HepG2 (cell line): ENCODE measurements around the gene B3GALNT2. TPM values are rescaled to one million over a fixed set of nuclear protein-coding genes. Genes with fewer than 3 reads are reported as not detected.
A peak's percentile ranks its signal among the peaks of the same experiment; 100 is the strongest.

Source experiments
- CHCHD3 ChIP-seq: sonication (generic); formaldehyde crosslinking; IDR thresholded peaks from 2 replicates; pipeline ENCODE4 v1.8.0; 2022; ENCODE audit warnings: mild to moderate bottlenecking, missing genetic modification reagents, moderate library complexity
- EED ChIP-seq: sonication (generic); formaldehyde crosslinking; IDR thresholded peaks from 2 replicates; pipeline ENCODE4 v1.5.0; 2020; ENCODE audit warnings: mild to moderate bottlenecking, missing genetic modification reagents
- EHMT2 ChIP-seq: fragments of 200-600 bp; sonication (generic); IDR thresholded peaks from 2 replicates; pipeline ENCODE4 v1.7.0; 2017; ENCODE audit warnings: antibody characterized with exemption, low read depth, low read length, borderline replicate concordance
- FIP1L1 ChIP-seq: fragments of 200-400 bp; formaldehyde crosslinking; IDR thresholded peaks from 2 replicates; pipeline ENCODE4 v1.6.1; 2018; ENCODE audit warnings: low read depth, mild to moderate bottlenecking, low read length, moderate library complexity, borderline replicate concordance; ENCODE audit not compliant: insufficient read depth
- FOXC1 ChIP-seq: sonication (generic); formaldehyde crosslinking; IDR thresholded peaks from 2 replicates; pipeline ENCODE4 v1.8.0; 2022; ENCODE audit warnings: mild to moderate bottlenecking, missing genetic modification reagents, borderline replicate concordance
- HOXA5 ChIP-seq: sonication (generic); formaldehyde crosslinking; IDR thresholded peaks from 2 replicates; pipeline ENCODE4 v1.4.0; 2020; ENCODE audit warnings: missing genetic modification reagents
- KDM1A ChIP-seq: IDR thresholded peaks from 2 replicates; pipeline ENCODE4 v1.6.1; 2016; ENCODE audit warnings: missing compliant biosample characterization
- KDM4B ChIP-seq: sonication (generic); formaldehyde crosslinking; IDR thresholded peaks from 2 replicates; pipeline ENCODE4 v1.4.0; 2020; ENCODE audit warnings: missing genetic modification reagents
- LCORL ChIP-seq, 2 experiments: fragments of 450-650 bp in 1 of 2; sonication (generic) in 1 of 2; formaldehyde crosslinking in 1 of 2; IDR thresholded peaks; 2 replicates each; pipeline versions ENCODE4 v1.5.0 to v1.6.1; 2017 to 2020; ENCODE audit warnings: antibody characterized with exemption in 1 of 2, missing genetic modification reagents in 1 of 2
- MATR3 ChIP-seq: sonication (generic); formaldehyde crosslinking; IDR thresholded peaks from 2 replicates; pipeline ENCODE4 v1.4.0; 2020; ENCODE audit warnings: missing genetic modification reagents
- MXI1 ChIP-seq: IDR thresholded peaks from 3 replicates; pipeline ENCODE4 v1.6.1; 2012; ENCODE audit warnings: low read depth, low read length, inconsistent platforms, borderline replicate concordance
- PAX8 ChIP-seq: sonication (generic); formaldehyde crosslinking; IDR thresholded peaks from 2 replicates; pipeline ENCODE4 v1.8.0; 2022; ENCODE audit warnings: mild to moderate bottlenecking, missing genetic modification reagents, borderline replicate concordance
- PHF21A ChIP-seq: sonication (generic); formaldehyde crosslinking; IDR thresholded peaks from 2 replicates; pipeline ENCODE4 v1.5.0; 2020; ENCODE audit warnings: mild to moderate bottlenecking, missing genetic modification reagents
- SALL1 ChIP-seq: sonication (generic); formaldehyde crosslinking; IDR thresholded peaks from 2 replicates; pipeline ENCODE4 v1.8.0; 2022; ENCODE audit warnings: mild to moderate bottlenecking, missing genetic modification reagents
- SMC3 ChIP-seq: IDR thresholded peaks from 2 replicates; pipeline ENCODE4 v1.6.1; 2011; ENCODE audit warnings: low read length, improper control_type of control experiment
- TBX2 ChIP-seq: sonication (generic); formaldehyde crosslinking; IDR thresholded peaks from 2 replicates; pipeline ENCODE4 v1.5.0; 2020; ENCODE audit warnings: missing genetic modification reagents, mild to moderate bottlenecking, borderline replicate concordance
- ZFAT ChIP-seq: sonication (generic); formaldehyde crosslinking; conservative IDR thresholded peaks from 2 replicates; pipeline ENCODE4 v1.8.1; 2023; ENCODE audit warnings: missing genetic modification reagents, inconsistent platforms
- ZFP1 ChIP-seq: IDR thresholded peaks from 2 replicates; pipeline ENCODE4 v1.6.1; 2016
- ZNF180 ChIP-seq: sonication (generic); formaldehyde crosslinking; IDR thresholded peaks from 2 replicates; pipeline ENCODE4 v1.4.0; 2020; ENCODE audit warnings: low read depth, missing genetic modification reagents, borderline replicate concordance
- ZNF256 ChIP-seq: sonication (generic); formaldehyde crosslinking; conservative IDR thresholded peaks from 2 replicates; pipeline ENCODE4 v1.4.0; 2020; ENCODE audit warnings: missing genetic modification reagents
- ZNF343 ChIP-seq: sonication (generic); formaldehyde crosslinking; IDR thresholded peaks from 2 replicates; pipeline ENCODE4 v1.4.0; 2020; ENCODE audit warnings: mild to moderate bottlenecking, missing genetic modification reagents
- ZNF468 ChIP-seq: sonication (generic); formaldehyde crosslinking; IDR thresholded peaks from 2 replicates; pipeline ENCODE4 v1.8.0; 2022; ENCODE audit warnings: mild to moderate bottlenecking, moderate library complexity, missing genetic modification reagents
- ZNF83 ChIP-seq: sonication (generic); formaldehyde crosslinking; IDR thresholded peaks from 2 replicates; pipeline ENCODE4 v1.4.0; 2020; ENCODE audit warnings: missing genetic modification reagents, mild to moderate bottlenecking, borderline replicate concordance
- polyA plus RNA-seq, 8 experiments: library from polyadenylated mRNA; depleted of rRNA in 3 of 8; stranded (reverse) in 7 of 8; unstranded in 1 of 8; fragments of >200 nt; fragmentation: Illumina TruSeq in 4 of 8; extraction: Trizol in 4 of 8; gene quantifications; 2 replicates each; pipeline versions ENCODE4 v1.2.1 to v1.2.3, GENCODE V29; 2011 to 2016; ENCODE audit warnings: low read depth in 4 of 8, missing spikeins in 1 of 8, mixed read lengths in 1 of 8; ENCODE audit not compliant: insufficient read depth in 1 of 8
- total RNA-seq, 5 experiments: library from RNA; depleted of rRNA; stranded (reverse); fragments of >200 nt; fragmentation: Illumina TruSeq; extraction: Trizol; gene quantifications; 2 replicates each; pipeline ENCODE4 v1.2.3, GENCODE V29; 2016; ENCODE audit warnings: low read depth in 1 of 5
- TF ChIP-seq, protein P1 (sequence below): conservative IDR thresholded peaks from 2 replicates; pipeline ENCODE4 v1.6.1; 2018; ENCODE audit warnings: missing genetic modification reagents
- TF ChIP-seq, protein P2 (sequence below): sonication (generic); formaldehyde crosslinking; IDR thresholded peaks from 2 replicates; pipeline ENCODE4 v1.4.0; 2020; ENCODE audit warnings: low read depth, mild to moderate bottlenecking, missing genetic modification reagents
- TF ChIP-seq, protein P3 (sequence below): IDR thresholded peaks from 2 replicates; pipeline ENCODE4 v1.6.1; 2016; ENCODE audit warnings: mild to moderate bottlenecking
- TF ChIP-seq, protein P4 (sequence below): sonication (generic); formaldehyde crosslinking; IDR thresholded peaks from 2 replicates; pipeline ENCODE4 v1.8.0; 2023; ENCODE audit warnings: mild to moderate bottlenecking, missing genetic modification reagents

The B3GALNT2 gene
- total and polyA plus RNA-seq, 2 of the 13 experiments (the other 11 are each of a cell fraction or from before 2014, with no cell fraction given), result 16.5 to 28.9 TPM

DNA sequence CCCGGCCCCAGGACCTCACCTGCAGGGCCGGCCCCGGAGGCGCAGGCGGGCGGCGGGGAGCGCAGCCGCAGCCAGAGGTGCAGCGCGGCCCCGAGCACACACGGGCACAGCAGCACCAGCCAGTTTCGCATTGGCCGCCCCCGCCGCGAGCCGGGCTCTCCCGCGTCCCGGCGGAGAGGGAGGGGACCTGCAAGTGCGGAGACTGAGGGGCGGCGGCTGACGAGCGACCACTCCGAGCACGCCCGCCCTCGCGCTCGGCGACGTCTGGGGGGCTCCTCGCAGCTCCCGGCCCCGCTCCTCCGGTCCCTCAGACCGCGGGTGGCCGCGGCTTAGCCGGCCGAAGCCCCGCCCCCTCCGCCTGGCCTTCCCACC lies at the start of gene B3GALNT2 (continued):
- TF ChIP-seq ZNF83, result no peak
- TF ChIP-seq EED, result no peak; the same call in 1 of the 2 replicates
- no peak for TF ChIP-seq ZNF256 (CRISPR knock-in tag)
- TF ChIP-seq, protein P1, sequence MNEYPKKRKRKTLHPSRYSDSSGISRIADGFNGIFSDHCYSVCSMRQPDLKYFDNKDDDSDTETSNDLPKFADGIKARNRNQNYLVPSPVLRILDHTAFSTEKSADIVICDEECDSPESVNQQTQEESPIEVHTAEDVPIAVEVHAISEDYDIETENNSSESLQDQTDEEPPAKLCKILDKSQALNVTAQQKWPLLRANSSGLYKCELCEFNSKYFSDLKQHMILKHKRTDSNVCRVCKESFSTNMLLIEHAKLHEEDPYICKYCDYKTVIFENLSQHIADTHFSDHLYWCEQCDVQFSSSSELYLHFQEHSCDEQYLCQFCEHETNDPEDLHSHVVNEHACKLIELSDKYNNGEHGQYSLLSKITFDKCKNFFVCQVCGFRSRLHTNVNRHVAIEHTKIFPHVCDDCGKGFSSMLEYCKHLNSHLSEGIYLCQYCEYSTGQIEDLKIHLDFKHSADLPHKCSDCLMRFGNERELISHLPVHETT (CRISPR knock-in tag), result no peak
- no peak for TF ChIP-seq EHMT2
- no peak for TF ChIP-seq SMC3
- TF ChIP-seq SALL1 (CRISPR knock-in tag), result no peak
- TF ChIP-seq PHF21A (CRISPR knock-in tag), result no peak
- 0 out of 2 replicates have a peak, but pooled peaks have one; percentile 34 for TF ChIP-seq ZNF180 (CRISPR knock-in tag)
- no peak for TF ChIP-seq LCORL (IDR thresholded peaks at IDR 0.05)
- no peak for TF ChIP-seq LCORL (CRISPR knock-in tag; IDR thresholded peaks at IDR 0.05)
- TF ChIP-seq KDM4B, result no peak
- TF ChIP-seq ZNF468, result no peak
- TF ChIP-seq FOXC1 (CRISPR knock-in tag), result no peak
- no peak for TF ChIP-seq FIP1L1
- no peak; the same call in 1 of the 2 replicates for TF ChIP-seq TBX2 (CRISPR knock-in tag)
- no peak for TF ChIP-seq ZFP1
- TF ChIP-seq, protein P2, sequence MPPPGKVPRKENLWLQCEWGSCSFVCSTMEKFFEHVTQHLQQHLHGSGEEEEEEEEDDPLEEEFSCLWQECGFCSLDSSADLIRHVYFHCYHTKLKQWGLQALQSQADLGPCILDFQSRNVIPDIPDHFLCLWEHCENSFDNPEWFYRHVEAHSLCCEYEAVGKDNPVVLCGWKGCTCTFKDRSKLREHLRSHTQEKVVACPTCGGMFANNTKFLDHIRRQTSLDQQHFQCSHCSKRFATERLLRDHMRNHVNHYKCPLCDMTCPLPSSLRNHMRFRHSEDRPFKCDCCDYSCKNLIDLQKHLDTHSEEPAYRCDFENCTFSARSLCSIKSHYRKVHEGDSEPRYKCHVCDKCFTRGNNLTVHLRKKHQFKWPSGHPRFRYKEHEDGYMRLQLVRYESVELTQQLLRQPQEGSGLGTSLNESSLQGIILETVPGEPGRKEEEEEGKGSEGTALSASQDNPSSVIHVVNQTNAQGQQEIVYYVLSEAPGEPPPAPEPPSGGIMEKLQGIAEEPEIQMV (CRISPR knock-in tag), result 0 out of 2 replicates have a peak, but pooled peaks have one; percentile 36
- TF ChIP-seq, protein P3, sequence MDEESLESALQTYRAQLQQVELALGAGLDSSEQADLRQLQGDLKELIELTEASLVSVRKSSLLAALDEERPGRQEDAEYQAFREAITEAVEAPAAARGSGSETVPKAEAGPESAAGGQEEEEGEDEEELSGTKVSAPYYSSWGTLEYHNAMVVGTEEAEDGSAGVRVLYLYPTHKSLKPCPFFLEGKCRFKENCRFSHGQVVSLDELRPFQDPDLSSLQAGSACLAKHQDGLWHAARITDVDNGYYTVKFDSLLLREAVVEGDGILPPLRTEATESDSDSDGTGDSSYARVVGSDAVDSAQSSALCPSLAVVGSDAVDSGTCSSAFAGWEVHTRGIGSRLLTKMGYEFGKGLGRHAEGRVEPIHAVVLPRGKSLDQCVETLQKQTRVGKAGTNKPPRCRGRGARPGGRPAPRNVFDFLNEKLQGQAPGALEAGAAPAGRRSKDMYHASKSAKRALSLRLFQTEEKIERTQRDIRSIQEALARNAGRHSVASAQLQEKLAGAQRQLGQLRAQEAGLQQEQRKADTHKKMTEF (CRISPR knock-in tag), result no peak; the same call in 1 of the 2 replicates
- no peak for TF ChIP-seq MATR3 (CRISPR knock-in tag)
- TF ChIP-seq, protein P4, sequence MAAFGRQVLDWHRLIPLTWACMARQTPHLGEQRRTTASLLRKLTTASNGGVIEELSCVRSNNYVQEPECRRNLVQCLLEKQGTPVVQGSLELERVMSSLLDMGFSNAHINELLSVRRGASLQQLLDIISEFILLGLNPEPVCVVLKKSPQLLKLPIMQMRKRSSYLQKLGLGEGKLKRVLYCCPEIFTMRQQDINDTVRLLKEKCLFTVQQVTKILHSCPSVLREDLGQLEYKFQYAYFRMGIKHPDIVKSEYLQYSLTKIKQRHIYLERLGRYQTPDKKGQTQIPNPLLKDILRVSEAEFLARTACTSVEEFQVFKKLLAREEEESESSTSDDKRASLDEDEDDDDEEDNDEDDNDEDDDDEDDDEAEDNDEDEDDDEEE, result no peak
- TF ChIP-seq ZNF343, result peak; percentile 26; the same call in 1 of the 2 replicates
- no peak for TF ChIP-seq MXI1
- no peak for TF ChIP-seq KDM1A (CRISPR knock-in tag)
- no peak; the same call in 1 of the 2 replicates for TF ChIP-seq HOXA5 (CRISPR knock-in tag)
- TF ChIP-seq PAX8 (CRISPR knock-in tag), result peak; percentile 72; the same call in 1 of the 2 replicates
- no peak for TF ChIP-seq ZFAT (CRISPR knock-in tag)
- no peak for TF ChIP-seq CHCHD3 (CRISPR knock-in tag)
